ENCODE results near the gene IGSF9.

- TF ChIP-seq EZH2 (IDR thresholded peaks at IDR 0.05; ENCODE audit: insufficient read depth, poor library complexity, severe bottlenecking): no peak
- TF ChIP-seq EZH2phosphoT487 (IDR thresholded peaks at IDR 0.05; ENCODE audit: insufficient read depth, low read depth): no peak
Measured at GRCh38 chr1:159949981-159950381, 4.6 kb upstream of the IGSF9 start.
